ENCODE data around the gene SBF2.

- TF ChIP-seq POLR2AphosphoS5 (IDR thresholded peaks at IDR 0.05) (no peak), POLR2A (IDR thresholded peaks at IDR 0.05) (no peak)
These were observed 534.4 kb downstream of the SBF2 start for GRCh38 chr11:9759519-9760192.

Data from spleen (tissue), 3 donors.